ENCODE measurements around the gene FLVCR1. TPM values are rescaled to one million over a fixed set of nuclear protein-coding genes. Genes with fewer than 3 reads are reported as not detected.
"Not testable (repeated sequence)": the region's sequence is repeated elsewhere in the genome, so short reads cannot be mapped to it uniquely, and the experiment has no call there.

FLVCR1 gene
- total RNA-seq, 1 experiment from 2014 or later = 26.0 TPM

GRCh38 chr1:212838145-212838544 lies 19.9 kb upstream of the FLVCR1 start:
- no peak for TF ChIP-seq CTCF (IDR thresholded peaks at IDR 0.05; ENCODE audit: unreplicated experiment)
- H3K36me3 Mint-ChIP-seq (ENCODE audit: insufficient read depth, unreplicated experiment) = peaks cover 8% of the 10 kb centered on the region
- BruUV-seq (replicated peaks) = no TSS peak
- CTCF ChIA-PET = interaction anchor here (1.3 to 1.4 kb wide), 2 partner anchors 19 to 23 kb away, joined by 3 read pairs; no protein-coding TSS in a partner anchor
- no peak overlapping the region for H3K4me3 Mint-ChIP-seq (ENCODE audit: low read depth, unreplicated experiment)
- H3K9me3 Mint-ChIP-seq (ENCODE audit: low read depth, unreplicated experiment) = no peaks in the 10 kb centered on the region
- no peaks in the 10 kb centered on the region for H3K27me3 Mint-ChIP-seq (ENCODE audit: unreplicated experiment)
- DNase-seq = peak; percentile 40
- H3K27ac Mint-ChIP-seq (ENCODE audit: unreplicated experiment) = peak overlapping the region; percentile 42
- peaks cover 22% of the 10 kb centered on the region for H3K4me1 Mint-ChIP-seq (ENCODE audit: low read depth, unreplicated experiment)
- intact Hi-C loops (cut with micrococcal nuclease; ENCODE audit: unreplicated experiment) = no loop called here

GRCh38 chr1:212844521-212844920 lies 13.6 kb upstream of the FLVCR1 start:
- intact Hi-C loops (cut with micrococcal nuclease; ENCODE audit: unreplicated experiment); CTCF ChIA-PET; H3K4me3 Mint-ChIP-seq (ENCODE audit: low read depth, unreplicated experiment): not testable (repeated sequence)

GRCh38 chr1:212847549-212847948 lies 10.5 kb upstream of the FLVCR1 start, which contains the start of gene SPATA45:
Gene SPATA45, minus strand, starts transcription at chr1:212847649. Its CDS starts 11,500 bp downstream, at chr1:212836149.
- Mint-ChIP-seq H3K27ac (ENCODE audit: unreplicated experiment) (no peak within 1 kb of the TSS), H3K9me3 (ENCODE audit: low read depth, unreplicated experiment) (peaks cover 2% of the 10 kb centered on the region), H3K36me3 (ENCODE audit: insufficient read depth, unreplicated experiment) (peaks cover 5% of the 10 kb centered on the region), H3K4me1 (ENCODE audit: low read depth, unreplicated experiment) (no peaks in the 10 kb centered on the region), H3K4me3 (ENCODE audit: low read depth, unreplicated experiment) (no peak within 1 kb of the TSS), H3K27me3 (ENCODE audit: unreplicated experiment) (no peaks in the 10 kb centered on the region)
- no peak for TF ChIP-seq CTCF (IDR thresholded peaks at IDR 0.05; ENCODE audit: unreplicated experiment)
- intact Hi-C loops (cut with micrococcal nuclease; ENCODE audit: unreplicated experiment) = no loop called here
- no peak for DNase-seq
- CTCF ChIA-PET = no interaction called here
- no TSS peak for BruUV-seq (replicated peaks)

More at GRCh38 chr1:212844521-212844920, 13.6 kb upstream of the FLVCR1 start:
- not testable (repeated sequence) for H3K9me3 Mint-ChIP-seq (ENCODE audit: low read depth, unreplicated experiment); H3K27me3 Mint-ChIP-seq (ENCODE audit: unreplicated experiment); H3K4me1 Mint-ChIP-seq (ENCODE audit: low read depth, unreplicated experiment); H3K36me3 Mint-ChIP-seq (ENCODE audit: insufficient read depth, unreplicated experiment); H3K27ac Mint-ChIP-seq (ENCODE audit: unreplicated experiment); BruUV-seq (replicated peaks); DNase-seq

GRCh38 chr1:212852105-212852688 lies 5.9 kb upstream of the FLVCR1 start:
- DNase-seq = no peak
- Mint-ChIP-seq H3K27me3 (ENCODE audit: unreplicated experiment) (no peaks in the 10 kb centered on the region), H3K4me3 (ENCODE audit: low read depth, unreplicated experiment) (no peak overlapping the region), H3K27ac (ENCODE audit: unreplicated experiment) (no peak overlapping the region), H3K36me3 (ENCODE audit: insufficient read depth, unreplicated experiment) (peaks cover 19% of the 10 kb centered on the region), H3K4me1 (ENCODE audit: low read depth, unreplicated experiment) (peaks cover 25% of the 10 kb centered on the region), H3K9me3 (ENCODE audit: low read depth, unreplicated experiment) (peaks cover 2% of the 10 kb centered on the region)
- CTCF ChIA-PET = interaction anchor here (0.5 kb wide), 1 partner anchor 37 kb away, joined by 4 read pairs; no protein-coding TSS in a partner anchor
- BruUV-seq (replicated peaks) = no TSS peak
- no peak for TF ChIP-seq CTCF (IDR thresholded peaks at IDR 0.05; ENCODE audit: unreplicated experiment)
- intact Hi-C loops (cut with micrococcal nuclease; ENCODE audit: unreplicated experiment) = no loop called here

GRCh38 chr1:212853658-212854057 lies 4.4 kb upstream of the FLVCR1 start:
- DNase-seq = no peak
- intact Hi-C loops (cut with micrococcal nuclease; ENCODE audit: unreplicated experiment) = no loop called here
- CTCF ChIA-PET = interaction anchor here (0.6 kb wide), 1 partner anchor 233 kb away, joined by 3 read pairs; no protein-coding TSS in a partner anchor
- no peak overlapping the region for H3K4me3 Mint-ChIP-seq (ENCODE audit: low read depth, unreplicated experiment)
- H3K27ac Mint-ChIP-seq (ENCODE audit: unreplicated experiment) = no peak overlapping the region
- BruUV-seq (replicated peaks) = no TSS peak
- H3K9me3 Mint-ChIP-seq (ENCODE audit: low read depth, unreplicated experiment) = peaks cover 2% of the 10 kb centered on the region
- H3K36me3 Mint-ChIP-seq (ENCODE audit: insufficient read depth, unreplicated experiment) = peaks cover 34% of the 10 kb centered on the region
- peaks cover 25% of the 10 kb centered on the region for H3K4me1 Mint-ChIP-seq (ENCODE audit: low read depth, unreplicated experiment)
- H3K27me3 Mint-ChIP-seq (ENCODE audit: unreplicated experiment) = no peaks in the 10 kb centered on the region
- TF ChIP-seq CTCF (IDR thresholded peaks at IDR 0.05; ENCODE audit: unreplicated experiment) = no peak

Data from Calu3 (cell line).